NOMO-1 treated with dmso at 0.1 percent for 144 hours (cell line): ENCODE results near the gene FPR1.
"Not testable (repeated sequence)": the region's sequence is repeated elsewhere in the genome, so short reads cannot be mapped to it uniquely, and the experiment has no call there.

Source experiments
- DNase-seq: peaks from one replicate; lab custom pipeline; 2025; ENCODE audit not compliant: unreplicated experiment; lab: John Stamatoyannopoulos, UW

Gene FPR1

GRCh38 chr19:51738523-51738922 lies 13.2 kb downstream of the FPR1 start:
- DNase-seq, result not testable (repeated sequence)

DNA sequence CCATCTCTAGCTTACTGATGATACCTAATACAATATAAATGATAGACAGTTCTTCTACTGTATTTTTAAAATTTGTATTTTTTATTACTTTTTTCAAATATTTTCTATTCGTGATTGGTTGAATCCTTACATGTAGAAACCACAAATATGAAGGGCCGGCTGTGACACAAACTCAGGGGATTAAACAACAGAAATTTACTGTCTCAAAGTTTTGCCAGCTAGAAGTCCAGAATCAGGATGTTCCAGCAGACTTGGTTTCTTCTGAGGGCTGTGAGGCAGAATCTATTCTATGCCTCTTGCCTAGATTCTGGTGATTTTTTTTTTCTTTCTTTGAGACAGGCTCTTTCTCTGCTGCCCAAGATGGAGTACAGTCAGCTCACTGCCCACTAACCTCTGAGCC lies 13.8 kb downstream of the FPR1 start:
- no peak for DNase-seq

DNA sequence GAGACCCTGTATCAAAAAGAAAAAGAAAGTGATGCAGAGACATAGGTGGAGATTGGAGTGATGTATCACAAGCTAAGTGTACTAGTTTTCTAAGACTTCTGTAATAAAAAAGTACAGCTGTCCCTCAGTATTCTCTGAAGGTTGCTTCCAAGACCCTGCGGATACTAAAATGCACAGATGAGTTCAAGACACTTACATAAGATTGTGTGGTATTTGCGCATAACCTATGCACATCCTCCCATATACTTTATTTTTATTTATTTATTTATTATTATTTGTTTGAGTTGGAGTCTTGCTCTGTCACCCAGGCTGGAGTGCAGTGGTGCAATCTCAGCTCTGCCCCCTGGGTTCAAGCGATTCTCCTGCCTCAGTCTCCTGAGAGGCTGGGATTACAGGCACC lies 14.3 kb downstream of the FPR1 start:
- DNase-seq, result no peak

DNA sequence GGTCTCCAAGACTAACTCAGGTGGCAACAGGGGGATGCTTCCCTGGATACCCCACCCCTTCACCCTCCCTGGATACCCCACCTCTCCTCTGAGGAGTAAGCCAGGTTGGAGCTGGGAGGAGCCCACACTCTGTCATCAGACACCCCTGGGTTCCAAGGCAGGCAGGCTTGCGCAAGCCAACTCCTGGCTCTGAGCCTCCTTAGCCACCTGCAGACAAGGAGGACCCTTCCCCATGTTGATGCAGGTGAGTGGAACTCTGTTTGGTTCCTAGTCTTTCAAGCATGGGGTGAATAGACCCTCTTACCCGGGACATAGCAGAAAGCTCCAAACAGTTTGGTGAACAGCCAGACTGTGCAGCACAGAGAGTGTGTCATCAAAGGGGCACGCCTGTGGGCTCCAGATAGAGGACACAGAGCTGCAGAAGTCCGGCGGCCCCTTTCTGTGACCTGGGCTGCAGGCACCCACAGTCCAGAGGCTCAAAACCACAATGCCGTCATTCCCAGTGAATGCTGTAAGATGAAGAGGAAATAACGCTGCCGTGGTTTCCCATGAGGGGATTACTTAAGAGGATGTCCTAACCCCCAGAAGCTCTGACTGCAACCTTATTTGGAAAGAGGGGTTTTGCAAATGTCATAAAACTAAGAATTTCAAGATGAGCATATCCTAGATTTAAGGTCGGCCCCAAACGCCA lies 15.8 kb downstream of the FPR1 start:
- peak; percentile 85 for DNase-seq

GRCh38 chr19:51733742-51734522 lies 17.7 kb downstream of the FPR1 start:
- no peak for DNase-seq

DNA sequence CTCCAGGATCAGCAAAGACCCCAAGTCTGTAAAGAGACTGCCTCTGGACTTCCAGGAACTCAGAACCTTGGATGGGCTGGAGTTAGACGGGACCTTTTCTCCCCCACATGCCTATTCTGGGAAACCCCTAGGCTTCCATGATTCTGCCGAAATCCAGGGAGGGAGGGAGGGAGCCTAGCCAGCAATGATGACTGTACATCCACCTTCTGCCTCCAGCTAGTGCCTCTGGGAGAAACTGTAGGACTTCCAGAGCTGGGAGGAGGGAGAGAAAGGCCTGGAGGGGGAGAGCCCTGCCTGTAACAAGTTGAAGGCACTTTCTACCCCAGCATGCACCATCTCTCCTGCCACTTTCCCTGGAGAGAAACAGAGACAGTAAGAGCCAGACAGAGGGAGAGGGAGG lies 21.9 kb downstream of the FPR1 start:
- no peak for DNase-seq

DNA sequence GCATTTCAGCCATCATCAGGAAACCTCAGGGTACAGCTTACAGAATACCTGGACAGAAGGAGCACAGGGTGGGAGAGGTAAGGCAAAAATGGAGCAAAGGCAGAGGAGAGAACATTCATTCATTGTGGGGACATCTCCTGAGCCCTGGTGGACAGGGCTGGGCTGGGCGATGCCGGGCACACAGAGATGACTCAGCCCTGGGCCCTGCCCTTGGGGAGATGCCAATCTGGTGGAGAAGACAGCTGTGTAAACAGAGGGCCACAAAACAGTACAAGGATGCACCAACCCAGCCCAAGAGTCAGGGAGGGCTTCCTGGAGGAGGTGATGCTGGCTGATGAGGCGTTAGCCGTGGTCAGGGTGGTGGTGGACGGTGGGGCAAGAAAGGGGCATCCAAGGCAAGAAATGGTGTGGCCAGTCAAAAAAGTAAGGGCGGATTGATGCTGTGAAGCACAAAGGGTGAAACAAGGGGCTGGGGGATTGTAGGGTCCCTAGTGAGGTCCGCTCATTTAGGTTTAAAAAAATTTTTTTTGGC lies 24.3 kb downstream of the FPR1 start:
- DNase-seq, result no peak

DNA sequence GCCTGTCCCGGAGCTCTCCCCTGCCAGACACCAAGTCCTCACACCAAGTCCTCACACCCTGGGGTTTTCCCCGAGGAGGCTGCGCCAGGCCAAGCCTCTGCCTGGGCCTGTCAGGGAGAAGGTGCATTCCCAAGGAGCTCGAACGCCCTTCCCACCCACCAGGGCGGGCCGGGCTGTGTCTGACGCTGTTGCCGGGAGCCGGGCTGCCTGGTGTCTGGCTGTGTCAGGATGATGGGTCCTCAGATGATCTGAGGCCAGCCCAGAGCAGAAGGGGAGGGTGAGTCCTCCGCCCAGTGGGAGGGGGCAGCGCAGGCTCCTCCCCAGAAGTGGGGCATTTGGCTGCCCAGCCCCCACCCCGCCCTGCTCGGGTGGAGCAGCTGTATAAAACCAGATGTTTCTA lies 25.6 kb downstream of the FPR1 start:
- DNase-seq, result no peak

- DNase-seq, result no peak
Observed at GRCh38 chr19:51724543-51724942, 27.1 kb downstream of the FPR1 start.

- no peak for DNase-seq
Observed at GRCh38 chr19:51722492-51722891, 29.2 kb downstream of the FPR1 start.

GRCh38 chr19:51721905-51722304 lies 29.8 kb downstream of the FPR1 start:
- no peak for DNase-seq

- no peak for DNase-seq
Observed at GRCh38 chr19:51719251-51719988, 32.3 kb downstream of the FPR1 start.

DNA sequence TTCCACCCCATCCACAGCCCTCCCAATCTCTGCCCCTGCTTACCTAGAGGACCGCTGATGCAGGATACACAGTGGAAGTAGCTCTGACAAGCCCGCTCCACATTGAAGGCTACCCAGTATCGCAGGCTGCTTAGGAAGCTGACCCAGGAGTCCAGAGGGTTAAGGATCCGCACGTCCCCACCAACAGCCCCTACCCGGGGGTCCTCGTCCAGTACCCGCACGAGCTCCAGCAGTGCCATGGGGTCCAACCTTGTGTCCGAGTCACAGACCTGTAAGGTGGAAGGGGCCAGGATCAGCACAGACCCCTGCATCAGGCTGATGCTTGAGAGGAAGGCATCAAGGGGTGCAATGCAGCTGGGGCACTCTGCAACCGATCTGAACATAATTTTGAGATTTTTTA lies 34.8 kb downstream of the FPR1 start:
- no peak for DNase-seq

- no peak for DNase-seq
Observed at GRCh38 chr19:51715850-51716249, 35.8 kb downstream of the FPR1 start.

- DNase-seq, result no peak
Observed at GRCh38 chr19:51714848-51715247, 36.8 kb downstream of the FPR1 start.

DNA sequence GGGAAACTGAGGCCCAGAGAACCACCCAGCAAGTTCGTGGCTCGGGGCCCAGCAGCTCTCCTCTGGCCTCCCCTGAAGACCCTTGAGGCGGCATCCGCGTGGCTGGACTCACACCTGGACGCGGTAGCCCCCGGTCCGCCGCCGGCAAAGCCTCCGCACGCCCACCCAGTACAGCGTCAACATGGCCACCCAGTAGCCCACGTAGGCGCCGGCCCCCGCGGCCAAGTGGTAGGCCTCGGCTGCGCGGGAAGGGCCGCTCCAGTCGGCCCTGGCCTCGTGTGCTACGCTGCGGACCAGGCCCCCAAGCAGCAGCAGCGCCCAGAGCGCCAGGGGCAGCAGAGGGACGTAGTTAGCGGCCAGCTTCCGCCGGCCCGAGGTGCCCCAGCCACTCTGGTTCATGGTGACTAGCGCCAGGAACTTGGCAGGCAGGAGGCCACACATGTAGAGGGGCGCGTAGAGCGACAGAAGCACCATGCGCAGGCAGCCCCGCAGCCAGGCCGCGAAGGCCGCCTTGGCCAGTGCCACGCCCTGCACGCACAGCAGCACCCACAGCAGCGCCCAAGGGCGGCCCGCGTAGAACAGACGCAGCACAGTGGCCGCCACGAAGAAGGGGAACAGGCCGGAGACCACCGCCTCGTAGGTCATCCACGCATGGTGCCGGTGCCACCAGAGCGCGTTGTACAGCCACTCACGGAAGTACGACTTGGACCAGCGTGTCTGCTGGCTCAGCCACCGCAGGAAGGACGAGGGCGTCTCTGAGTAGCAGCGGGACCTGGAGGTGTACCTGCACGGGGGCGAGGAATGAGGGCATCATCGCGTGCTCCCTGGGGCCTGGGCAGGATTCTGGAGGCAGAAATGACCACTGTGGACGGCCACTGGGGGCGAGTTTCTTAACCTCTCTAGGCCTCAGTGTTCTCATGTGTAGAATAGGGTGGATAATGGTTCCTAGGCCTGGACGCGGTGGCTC lies 38.1 kb downstream of the FPR1 start:
- DNase-seq, result no peak

GRCh38 chr19:51712461-51713081 lies 39.1 kb downstream of the FPR1 start:
- DNase-seq, result no peak

- DNase-seq, result no peak
Observed at GRCh38 chr19:51711702-51712101, 40.0 kb downstream of the FPR1 start.

DNA sequence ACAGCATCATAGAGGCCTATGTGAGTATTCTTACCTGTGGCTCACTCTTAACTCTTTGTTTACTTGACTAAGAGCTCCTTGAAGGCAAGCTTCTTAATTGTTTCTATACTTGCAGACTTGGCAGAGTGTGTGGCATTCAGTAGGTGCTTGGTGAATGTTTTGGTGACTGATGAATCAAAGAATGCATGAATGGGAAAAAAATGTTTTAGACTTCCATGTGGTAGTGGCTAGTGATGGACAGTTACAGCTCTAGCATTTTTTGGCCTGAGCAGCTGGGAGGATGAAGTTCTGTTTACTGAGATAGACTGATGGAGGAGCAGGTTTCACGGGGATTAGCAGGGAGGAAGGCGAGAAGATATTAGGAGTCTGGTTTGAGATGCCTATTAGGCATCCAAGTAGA lies 41.5 kb downstream of the FPR1 start:
- DNase-seq, result no peak

- no peak for DNase-seq
Observed at GRCh38 chr19:51709575-51709974, 42.1 kb downstream of the FPR1 start.
